D721Med (cell line): ENCODE measurements around the gene CDS2.

Experiments
- DNase-seq: peaks from one replicate; pipeline ENCODE4 v3.0.0; 2011; ENCODE audit warnings: low spot score; ENCODE audit not compliant: insufficient read length
- FAIRE-seq: peaks from 2 replicates; lab custom pipeline; 2011; peaks lifted over from hg19 to GRCh38; lab: Jason Lieb, UNC
- CTCF ChIP-seq: IDR thresholded peaks from 2 replicates; pipeline ENCODE4 v1.5.1; 2012; ENCODE audit warnings: mild to moderate bottlenecking, control low read depth; ENCODE audit not compliant: insufficient read depth; ENCODE audit errors: missing control alignments

CDS2 gene

GRCh38 chr20:5119435-5120184 lies 7.2 kb upstream of the CDS2 start, which contains the start of gene PCNA:
TSS of gene PCNA (minus strand) at chr20:5119958. CDS start at chr20:5119798, 160 bp downstream.
- TF ChIP-seq CTCF: no peak
- DNase-seq: peak; percentile 76
- FAIRE-seq: no peak

GRCh38 chr20:5120185-5120476 lies 6.7 kb upstream of the CDS2 start:
- no peak for TF ChIP-seq CTCF
- DNase-seq (no peak), FAIRE-seq (no peak)

GRCh38 chr20:5122873-5123260 lies 3.9 kb upstream of the CDS2 start:
- TF ChIP-seq CTCF: no peak
- DNase-seq: no peak
- FAIRE-seq: no peak

- TF ChIP-seq CTCF: no peak
- FAIRE-seq: no peak
- no peak for DNase-seq
Observed at GRCh38 chr20:5127204-5127858, 523 bp downstream of the CDS2 start.

- no peak for TF ChIP-seq CTCF
- DNase-seq (no peak), FAIRE-seq (no peak)
Observed at GRCh38 chr20:5127859-5128424, 1.1 kb downstream of the CDS2 start.

GRCh38 chr20:5128886-5129285 lies 2.1 kb downstream of the CDS2 start:
- DNase-seq: no peak
- TF ChIP-seq CTCF: no peak
- no peak for FAIRE-seq

- DNase-seq: no peak
- no peak for TF ChIP-seq CTCF
- FAIRE-seq: no peak
Observed at GRCh38 chr20:5131502-5131901, 4.7 kb downstream of the CDS2 start.
